GM13977 (cell line): ENCODE data around the gene ESYT1.
A peak's percentile ranks its signal among the peaks of the same experiment; 100 is the strongest.

Experiments used
- DNase-seq: peaks from one replicate; pipeline ENCODE4 v3.0.0; 2012; ENCODE audit warnings: low spot score
- in situ Hi-C: fragments of 300-500 bp; cut with MboI; formaldehyde crosslinking; loops from one replicate; pipeline ENCODE4 v1.12.0; 2022; ENCODE audit warnings: low sequenced_read_pairs, low pct_unique_long_range_greater_than_20kb, mixed read lengths, inconsistent platforms; ENCODE audit not compliant: unreplicated experiment
- TF ChIP-seq, protein P1 (sequence below): IDR thresholded peaks from 2 replicates; pipeline ENCODE4 v1.5.1; 2012; ENCODE audit warnings: mild to moderate bottlenecking, control low read depth; ENCODE audit not compliant: insufficient read depth; ENCODE audit errors: extremely low read depth, missing control alignments

Gene ESYT1, protein sequence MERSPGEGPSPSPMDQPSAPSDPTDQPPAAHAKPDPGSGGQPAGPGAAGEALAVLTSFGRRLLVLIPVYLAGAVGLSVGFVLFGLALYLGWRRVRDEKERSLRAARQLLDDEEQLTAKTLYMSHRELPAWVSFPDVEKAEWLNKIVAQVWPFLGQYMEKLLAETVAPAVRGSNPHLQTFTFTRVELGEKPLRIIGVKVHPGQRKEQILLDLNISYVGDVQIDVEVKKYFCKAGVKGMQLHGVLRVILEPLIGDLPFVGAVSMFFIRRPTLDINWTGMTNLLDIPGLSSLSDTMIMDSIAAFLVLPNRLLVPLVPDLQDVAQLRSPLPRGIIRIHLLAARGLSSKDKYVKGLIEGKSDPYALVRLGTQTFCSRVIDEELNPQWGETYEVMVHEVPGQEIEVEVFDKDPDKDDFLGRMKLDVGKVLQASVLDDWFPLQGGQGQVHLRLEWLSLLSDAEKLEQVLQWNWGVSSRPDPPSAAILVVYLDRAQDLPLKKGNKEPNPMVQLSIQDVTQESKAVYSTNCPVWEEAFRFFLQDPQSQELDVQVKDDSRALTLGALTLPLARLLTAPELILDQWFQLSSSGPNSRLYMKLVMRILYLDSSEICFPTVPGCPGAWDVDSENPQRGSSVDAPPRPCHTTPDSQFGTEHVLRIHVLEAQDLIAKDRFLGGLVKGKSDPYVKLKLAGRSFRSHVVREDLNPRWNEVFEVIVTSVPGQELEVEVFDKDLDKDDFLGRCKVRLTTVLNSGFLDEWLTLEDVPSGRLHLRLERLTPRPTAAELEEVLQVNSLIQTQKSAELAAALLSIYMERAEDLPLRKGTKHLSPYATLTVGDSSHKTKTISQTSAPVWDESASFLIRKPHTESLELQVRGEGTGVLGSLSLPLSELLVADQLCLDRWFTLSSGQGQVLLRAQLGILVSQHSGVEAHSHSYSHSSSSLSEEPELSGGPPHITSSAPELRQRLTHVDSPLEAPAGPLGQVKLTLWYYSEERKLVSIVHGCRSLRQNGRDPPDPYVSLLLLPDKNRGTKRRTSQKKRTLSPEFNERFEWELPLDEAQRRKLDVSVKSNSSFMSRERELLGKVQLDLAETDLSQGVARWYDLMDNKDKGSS

DNA sequence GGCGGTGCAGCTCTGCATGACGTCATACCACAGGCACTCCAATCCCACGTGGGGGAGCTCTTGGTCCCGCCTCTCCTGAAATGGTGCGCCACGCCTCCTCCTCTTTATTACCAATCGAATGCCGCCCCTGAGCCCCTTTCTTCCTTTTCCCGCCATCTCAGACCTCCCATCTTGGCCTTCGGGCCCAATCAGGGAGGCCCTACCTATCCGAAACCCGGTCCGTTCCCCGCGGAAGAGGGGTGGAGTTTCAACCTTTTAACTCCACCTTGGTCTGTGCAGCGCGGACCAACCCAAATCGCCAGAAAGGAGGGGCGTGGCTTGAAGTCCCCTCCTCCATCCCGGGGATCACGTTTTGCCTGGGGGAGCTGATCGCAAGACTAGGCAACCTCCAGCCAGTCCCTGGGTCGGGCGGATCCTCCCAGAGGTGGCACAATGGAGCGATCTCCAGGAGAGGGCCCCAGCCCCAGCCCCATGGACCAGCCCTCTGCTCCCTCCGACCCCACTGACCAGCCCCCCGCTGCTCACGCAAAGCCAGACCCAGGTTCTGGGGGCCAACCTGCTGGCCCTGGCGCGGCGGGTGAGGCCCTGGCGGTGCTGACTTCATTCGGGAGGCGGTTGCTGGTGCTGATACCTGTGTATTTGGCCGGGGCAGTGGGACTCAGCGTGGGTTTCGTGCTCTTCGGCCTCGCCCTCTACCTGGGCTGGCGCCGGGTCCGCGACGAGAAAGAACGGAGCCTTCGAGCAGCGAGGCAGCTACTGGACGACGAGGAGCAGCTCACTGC, at the start of gene ESYT1:
TSS of gene ESYT1 (plus strand) at position 380 of the 782 bp plus-strand sequence. CDS start at position 433, 53 bp downstream.
- in situ Hi-C loops: no loop called here

DNA sequence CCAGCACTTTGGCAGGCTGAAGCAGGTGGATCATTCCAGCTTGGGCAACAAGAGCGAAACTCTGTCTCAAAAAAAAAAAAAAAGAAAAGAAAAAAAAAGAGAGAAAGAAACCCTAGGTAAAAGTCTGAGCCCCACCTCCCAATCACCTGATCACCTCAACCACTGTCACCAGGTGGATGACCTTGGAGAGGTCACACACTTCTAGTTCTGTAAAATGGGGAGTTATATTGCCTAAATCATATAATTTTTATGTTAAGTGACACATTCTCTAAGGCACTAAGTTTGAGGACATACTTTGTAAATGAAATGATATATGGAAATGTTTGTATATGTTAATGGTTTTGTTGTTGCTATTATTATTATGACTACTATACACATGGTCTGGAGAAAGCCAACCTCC, 49.6 kb upstream of the ESYT1 start:
- DNase-seq: no peak
- in situ Hi-C loops: no loop called here
- TF ChIP-seq, protein P1, sequence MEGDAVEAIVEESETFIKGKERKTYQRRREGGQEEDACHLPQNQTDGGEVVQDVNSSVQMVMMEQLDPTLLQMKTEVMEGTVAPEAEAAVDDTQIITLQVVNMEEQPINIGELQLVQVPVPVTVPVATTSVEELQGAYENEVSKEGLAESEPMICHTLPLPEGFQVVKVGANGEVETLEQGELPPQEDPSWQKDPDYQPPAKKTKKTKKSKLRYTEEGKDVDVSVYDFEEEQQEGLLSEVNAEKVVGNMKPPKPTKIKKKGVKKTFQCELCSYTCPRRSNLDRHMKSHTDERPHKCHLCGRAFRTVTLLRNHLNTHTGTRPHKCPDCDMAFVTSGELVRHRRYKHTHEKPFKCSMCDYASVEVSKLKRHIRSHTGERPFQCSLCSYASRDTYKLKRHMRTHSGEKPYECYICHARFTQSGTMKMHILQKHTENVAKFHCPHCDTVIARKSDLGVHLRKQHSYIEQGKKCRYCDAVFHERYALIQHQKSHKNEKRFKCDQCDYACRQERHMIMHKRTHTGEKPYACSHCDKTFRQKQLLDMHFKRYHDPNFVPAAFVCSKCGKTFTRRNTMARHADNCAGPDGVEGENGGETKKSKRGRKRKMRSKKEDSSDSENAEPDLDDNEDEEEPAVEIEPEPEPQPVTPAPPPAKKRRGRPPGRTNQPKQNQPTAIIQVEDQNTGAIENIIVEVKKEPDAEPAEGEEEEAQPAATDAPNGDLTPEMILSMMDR: no peak

More for the DNA sequence above, at the start of gene ESYT1:
- TF ChIP-seq, protein P1: no peak
- peak; percentile 98 for DNase-seq

DNA sequence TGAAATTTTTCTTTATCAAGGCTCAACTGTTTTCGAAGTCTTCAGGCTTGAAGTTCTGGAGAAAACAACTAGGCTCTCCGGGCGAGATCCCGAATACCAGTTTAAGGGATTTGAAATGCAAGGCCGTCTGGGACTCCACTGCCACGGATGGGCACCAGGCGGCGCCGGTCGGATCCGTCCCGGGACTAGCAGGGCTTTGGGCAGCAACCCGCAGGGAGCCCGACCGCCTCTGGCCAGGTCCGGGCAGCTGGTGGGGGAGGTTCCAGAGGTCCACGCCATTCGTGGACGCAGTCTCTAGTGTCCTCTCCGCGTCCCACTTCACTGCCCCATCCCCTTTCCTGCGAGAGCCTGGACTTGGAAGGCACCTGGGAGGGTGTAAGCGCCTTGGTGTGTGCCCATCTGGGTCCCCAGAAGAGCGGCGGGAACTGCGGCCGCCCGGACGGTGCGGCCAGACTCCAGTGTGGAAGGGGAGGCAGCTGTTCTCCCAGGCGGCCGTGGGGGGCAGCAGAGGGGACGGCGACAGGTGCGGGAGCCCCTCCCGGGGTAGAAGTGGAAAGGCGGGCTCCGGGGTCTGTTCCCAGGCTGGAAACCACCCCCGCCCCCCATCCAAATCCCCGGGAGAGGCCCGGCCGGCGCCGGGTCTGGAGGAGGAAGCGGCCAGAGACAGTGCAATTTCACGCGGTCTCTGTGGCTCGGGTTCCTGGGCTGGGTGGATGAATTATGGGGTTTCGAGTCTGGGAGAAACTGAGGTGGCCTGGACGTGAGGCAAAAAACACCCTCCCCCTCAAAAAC, 48.9 kb upstream of the ESYT1 start:
- TF ChIP-seq, protein P1: peak; percentile 63
- DNase-seq: peak; percentile 86
- in situ Hi-C loops: no loop called here

DNA sequence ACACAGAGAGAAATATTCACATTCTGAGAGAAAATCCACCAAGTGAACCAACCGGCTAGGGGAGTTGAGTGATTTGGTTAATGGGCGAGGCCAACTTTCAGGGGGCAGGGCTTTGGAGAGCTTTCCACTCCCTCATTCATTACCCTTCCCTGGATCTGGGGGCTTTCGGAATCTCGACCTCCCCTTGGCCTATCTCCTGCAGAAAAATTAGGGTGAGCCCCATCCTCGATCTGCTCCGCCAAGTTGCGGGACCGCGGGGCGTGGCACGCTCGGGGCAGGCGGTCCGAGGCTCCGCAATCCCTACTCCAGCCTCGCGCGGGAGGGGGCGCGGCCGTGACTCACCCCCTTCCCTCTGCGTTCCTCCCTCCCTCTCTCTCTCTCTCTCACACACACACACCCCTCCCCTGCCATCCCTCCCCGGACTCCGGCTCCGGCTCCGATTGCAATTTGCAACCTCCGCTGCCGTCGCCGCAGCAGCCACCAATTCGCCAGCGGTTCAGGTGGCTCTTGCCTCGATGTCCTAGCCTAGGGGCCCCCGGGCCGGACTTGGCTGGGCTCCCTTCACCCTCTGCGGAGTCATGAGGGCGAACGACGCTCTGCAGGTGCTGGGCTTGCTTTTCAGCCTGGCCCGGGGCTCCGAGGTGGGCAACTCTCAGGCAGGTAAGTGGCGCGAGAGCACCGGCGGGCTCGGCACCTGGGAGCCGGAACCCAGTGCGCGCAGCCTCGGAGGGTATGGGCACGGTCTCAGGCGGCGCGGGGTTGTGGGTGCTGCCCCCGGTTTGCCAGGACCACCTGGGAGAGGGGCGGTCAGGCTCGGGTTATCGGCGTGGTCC, 48.1 kb upstream of the ESYT1 start, which contains the start of gene ERBB3:
TSS of gene ERBB3 (plus strand) at position 443 of the 833 bp plus-strand sequence. CDS start at position 579, 136 bp downstream.
- in situ Hi-C loops: no loop called here
- peak; percentile 76 for DNase-seq
- TF ChIP-seq, protein P1: no peak

DNA sequence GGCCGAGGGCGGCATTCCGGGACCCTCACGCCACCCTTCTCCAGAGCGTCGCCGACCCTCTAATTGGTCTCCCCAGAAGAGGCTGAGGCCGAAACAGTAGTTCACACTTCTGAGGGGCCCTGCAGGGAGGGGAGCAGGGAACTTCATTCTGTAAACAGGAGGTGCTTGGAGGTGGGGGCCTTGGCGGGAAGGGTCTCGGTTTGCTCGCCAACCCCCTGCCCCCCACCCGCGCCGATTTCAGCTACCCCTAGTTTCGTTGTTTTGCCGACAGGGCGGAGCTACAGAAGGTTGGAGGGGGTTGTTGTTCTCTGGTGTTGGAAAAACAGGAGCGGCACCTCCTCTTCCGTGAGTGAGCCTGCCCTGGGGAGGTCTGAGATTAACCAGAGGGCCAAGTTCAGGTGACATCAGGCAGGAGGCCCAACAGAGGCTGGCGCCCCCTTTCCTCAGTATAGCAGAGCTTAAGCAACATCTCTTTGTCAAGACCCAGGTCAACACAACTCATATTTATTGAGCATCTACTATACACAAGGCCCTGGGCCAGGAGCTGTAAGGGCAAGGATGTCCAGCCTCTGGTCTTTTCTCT, 47.4 kb upstream of the ESYT1 start:
- in situ Hi-C loops: no loop called here
- TF ChIP-seq, protein P1: no peak
- peak; percentile 33 for DNase-seq
